Retina (tissue), 1 donor: Measurements from ENCODE around the gene LOC101059915.

ENCODE experiments used
- DNase-seq: peaks from one replicate; pipeline ENCODE4 v3.0.0-alpha.2; 2016

Gene LOC101059915

GRCh38 chrX:71667328-71668247 is at the start of gene LOC101059915:
Gene LOC101059915, plus strand, starts transcription at chrX:71667546.
- no peak for DNase-seq

DNA sequence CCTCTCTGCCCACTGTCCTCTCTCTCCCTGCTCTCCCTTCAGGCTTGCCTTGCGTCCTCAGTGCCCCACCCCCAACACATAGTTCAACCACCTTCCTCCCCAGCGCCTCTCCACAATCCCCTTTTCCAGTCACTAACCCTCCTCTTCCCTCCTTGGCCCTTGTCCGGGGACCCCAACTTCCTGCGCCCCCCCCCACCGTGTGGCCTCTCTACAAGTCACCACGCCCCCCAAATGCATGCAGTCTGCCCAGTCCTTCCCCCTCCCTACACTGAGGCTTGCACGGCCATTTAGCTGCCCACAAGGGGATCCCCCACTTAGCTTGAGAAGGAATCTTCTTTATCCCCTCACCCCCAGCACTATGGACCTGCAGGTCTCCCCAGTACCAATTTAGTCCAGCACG is 49.6 kb upstream of the LOC101059915 start:
- DNase-seq: no peak

- DNase-seq: no peak
Measured at GRCh38 chrX:71618303-71618721, 49.0 kb upstream of the LOC101059915 start, which contains the start of gene CXCR3. Gene CXCR3, minus strand, starts transcription at chrX:71618511. Its CDS starts 62 bp downstream, at chrX:71618449.

DNA sequence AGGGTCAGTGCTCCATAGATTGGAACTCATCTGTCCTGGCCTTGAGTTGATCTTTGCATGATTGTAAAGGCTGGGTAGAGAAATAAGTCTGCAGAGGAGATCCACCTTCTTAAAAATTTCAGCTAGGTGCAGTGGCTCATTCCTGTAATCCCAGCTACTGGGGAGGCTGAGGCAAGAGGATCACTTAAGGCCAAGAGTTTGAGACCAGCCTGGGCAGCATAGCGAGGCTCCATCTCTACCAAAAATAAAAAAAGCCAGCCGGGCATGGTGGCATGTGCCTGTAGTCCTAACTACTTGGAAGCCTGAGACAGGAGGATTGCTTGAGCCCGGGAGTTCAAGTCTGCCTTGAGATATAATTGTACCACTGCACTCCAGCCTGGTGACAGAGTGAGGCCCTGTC is 48.6 kb upstream of the LOC101059915 start:
- DNase-seq: no peak

GRCh38 chrX:71619193-71619592 is 48.2 kb upstream of the LOC101059915 start:
- DNase-seq: no peak

DNA sequence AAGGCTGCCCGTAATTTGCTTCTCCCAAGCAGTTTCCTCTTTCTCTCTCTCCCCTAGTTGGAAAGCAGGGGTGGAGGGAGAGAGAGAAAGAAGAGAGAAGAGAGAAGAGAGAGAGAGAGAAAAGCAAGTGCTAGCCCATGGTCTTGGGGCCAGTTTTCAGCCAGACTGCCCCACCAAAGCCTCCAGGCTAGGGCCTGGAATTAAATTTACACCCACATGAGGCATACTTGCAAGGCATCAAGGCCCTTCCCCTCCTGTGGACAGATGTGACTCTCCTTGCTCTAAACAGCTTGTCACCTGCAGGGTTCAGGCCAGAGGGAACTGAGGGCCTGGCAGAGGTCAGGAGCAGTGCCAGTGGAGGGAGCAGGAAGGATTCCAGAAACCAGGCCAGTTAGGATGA is 47.4 kb upstream of the LOC101059915 start:
- no peak for DNase-seq

DNA sequence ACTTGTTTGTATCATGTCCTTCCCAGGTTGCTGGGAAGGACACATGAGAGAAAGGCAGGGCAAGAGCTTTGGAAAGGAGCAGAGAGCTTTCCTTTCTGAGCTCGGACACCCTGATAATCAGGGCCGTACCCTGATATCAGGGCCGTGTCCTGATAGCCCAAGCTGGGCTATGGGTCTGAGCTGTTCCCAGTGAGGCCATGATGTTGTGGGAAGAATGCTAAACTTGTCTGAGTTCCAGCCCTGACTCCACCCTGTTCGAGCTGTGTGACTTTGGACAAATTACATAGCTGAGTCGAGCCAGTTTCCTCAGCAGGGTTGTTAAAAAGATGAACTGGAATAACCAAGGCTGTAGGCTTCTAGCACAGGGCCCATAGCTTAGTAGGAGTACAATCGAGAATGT is 45.7 kb upstream of the LOC101059915 start:
- no peak for DNase-seq

DNA sequence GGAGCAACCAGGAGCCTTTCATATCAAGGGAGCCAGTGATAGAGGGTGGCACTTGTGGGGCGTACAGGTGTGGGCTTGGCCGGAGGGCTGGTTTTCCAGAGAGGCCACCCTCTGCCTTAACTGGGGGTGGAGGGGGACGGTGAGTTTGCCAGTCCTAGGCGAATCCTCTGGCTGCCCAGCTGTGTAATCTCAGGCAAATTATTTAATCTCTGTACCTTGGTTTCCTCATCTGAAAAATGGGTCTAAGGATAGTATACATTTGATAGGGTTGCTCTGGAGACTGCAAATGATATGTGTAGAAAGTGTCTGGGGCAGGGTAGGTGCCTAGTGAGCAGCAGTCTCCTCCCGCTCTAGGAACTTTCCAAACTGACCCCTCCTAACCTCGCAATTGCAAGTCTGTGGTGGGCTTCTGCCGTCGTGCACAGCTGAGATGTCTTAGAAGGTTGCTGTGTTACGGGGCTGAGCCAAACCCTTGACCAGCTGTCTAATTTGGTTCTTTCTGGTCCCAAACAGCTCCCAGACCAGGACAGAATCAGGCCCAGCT is 45.2 kb upstream of the LOC101059915 start:
- no peak for DNase-seq

DNA sequence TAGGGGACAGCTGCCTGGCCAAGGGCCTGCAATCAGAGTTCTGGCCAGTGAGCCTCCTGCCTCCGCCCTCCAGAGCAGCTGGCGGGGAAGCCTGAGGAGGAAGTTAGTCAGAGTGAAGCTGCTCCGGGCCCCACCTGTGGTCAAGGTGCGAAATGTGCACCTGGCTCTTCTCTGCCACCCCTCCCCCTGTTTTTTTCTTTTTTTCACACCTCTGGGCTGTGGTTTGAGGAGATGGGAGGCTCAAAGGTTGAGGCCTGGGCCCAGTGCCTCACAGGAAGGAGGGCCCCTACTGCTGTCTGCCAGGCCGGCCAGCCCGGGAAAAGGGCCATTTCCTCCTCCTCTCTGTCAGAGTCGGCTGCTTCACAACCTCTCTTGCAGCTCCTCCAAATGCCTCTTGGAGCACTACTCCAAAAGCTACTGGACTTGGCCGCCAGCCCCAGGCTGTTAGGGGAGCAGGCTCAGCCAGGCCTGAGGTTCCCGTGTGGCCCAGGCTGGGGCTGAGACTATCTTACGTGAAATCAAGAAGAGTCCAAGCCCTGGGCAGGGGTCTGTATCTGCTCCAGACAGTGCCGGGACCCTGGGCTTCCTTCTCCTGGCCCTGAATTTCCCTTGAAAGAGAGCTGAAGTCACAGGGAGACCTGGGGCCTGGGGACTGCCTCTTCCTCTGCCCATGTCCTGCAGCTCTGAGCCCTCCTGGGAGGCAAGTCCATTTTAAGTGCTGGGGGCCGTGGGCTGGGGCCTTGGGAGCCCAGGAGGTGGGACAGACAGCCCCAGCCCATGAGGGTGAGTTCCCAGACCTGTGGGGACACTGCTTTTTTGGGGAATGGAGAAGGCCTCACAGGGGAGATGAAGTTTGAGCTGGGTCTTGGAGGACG is 44.5 kb upstream of the LOC101059915 start:
- no peak for DNase-seq

- DNase-seq: no peak
Measured at GRCh38 chrX:71623714-71624113, 43.6 kb upstream of the LOC101059915 start.

DNA sequence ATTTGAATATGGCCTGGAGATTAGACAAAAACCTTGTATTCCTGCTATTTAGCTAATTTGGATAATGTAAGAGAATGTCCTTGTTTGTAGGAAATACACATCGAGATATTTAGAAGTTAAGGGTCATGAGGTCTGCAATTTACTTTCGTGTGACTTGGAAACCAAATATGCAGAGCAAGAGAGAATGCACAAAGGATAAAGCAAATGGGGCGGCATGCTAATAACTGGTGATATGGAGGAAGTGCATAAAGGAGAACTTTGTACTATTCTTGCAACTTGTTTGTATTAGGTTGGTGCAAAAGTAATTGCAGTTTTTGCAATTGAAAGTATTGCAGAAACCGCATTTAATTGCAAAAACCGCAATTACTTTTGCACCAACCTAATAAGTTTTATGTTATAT is 41.9 kb upstream of the LOC101059915 start:
- DNase-seq: no peak

GRCh38 chrX:71626576-71626975 is 40.8 kb upstream of the LOC101059915 start:
- no peak for DNase-seq

DNA sequence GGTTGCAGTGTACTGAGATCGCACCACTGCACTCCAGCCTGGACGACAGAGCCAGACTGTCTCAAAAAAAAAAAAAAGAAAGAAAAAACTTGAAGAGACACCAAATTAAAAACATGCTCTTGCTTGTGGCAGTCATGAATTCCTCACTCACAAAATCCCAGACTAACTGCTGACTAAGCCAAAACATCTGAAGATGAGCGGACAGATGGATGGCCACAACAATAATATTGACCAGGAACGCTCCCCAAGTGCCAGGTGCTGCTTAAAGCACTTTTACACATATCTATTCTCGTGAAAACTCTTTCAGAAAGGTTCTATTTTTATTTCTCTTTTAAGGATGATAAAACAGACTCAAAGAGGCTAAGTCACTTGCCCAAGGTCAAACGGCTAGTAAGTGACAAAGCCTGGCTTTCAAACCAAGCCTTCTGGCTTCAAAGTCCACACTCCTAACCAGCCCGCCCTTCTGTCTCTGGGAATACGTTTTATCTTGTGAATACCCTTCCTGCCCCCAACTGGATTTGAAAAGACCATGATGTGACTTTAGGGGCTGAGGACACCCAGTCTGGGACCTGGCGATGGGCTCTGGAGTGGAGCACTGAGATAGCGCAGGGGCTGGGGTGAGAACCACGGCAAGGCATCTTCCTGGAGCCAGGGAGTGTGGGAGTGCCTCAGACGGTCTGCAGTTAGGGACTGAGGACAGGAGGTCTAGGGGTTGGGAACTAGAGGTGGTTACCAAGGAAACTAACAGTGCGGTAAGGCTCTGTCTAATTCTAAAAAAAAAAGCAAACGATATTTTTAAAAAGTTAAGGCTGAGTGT is 39.5 kb upstream of the LOC101059915 start:
- DNase-seq: no peak

- no peak for DNase-seq
Measured at GRCh38 chrX:71629467-71629866, 37.9 kb upstream of the LOC101059915 start.

GRCh38 chrX:71632923-71633657 is 34.3 kb upstream of the LOC101059915 start:
- no peak for DNase-seq

- DNase-seq: no peak
Measured at GRCh38 chrX:71634366-71634765, 33.0 kb upstream of the LOC101059915 start.

GRCh38 chrX:71636438-71637252 is 30.7 kb upstream of the LOC101059915 start:
- no peak for DNase-seq

GRCh38 chrX:71637253-71637618 is 30.1 kb upstream of the LOC101059915 start:
- DNase-seq: no peak

DNA sequence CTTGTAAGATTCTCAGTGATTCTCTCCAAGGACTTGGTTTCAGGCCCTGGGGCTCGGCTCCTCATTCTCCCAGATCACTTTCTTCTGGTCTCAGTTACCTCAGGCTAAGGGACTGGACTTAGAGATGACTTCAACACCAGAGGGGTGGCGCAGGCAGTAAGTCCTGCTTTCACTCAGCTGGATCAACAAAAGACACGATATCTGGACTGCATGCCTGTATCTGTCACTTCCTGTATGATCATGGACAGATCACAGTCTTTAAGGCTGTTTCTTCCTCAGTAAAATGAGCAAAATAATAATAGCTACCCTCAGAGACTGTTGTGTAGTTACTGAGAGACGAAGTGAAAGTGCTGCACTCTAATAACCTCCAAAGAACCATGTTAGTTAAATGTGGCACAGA is 29.5 kb upstream of the LOC101059915 start:
- DNase-seq: no peak

DNA sequence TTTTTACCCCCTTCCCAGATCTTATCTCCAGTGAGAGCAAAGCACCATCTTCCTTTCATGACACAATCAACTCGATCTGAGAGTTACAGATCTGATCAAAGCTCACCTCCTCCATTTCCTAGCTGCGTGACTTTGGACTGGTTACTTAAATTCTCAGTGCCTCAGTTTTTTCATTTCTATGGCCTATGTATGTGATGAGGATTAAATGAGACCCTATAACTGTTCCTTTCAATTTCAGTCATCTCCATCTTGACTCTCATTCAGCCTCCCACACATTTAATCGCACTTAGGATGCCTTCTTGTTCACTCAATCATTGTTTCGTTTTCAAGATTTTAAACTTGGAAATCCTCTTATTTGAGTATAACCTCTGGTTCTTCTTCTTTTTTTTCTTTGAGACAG is 28.9 kb upstream of the LOC101059915 start:
- DNase-seq: no peak

- no peak for DNase-seq
Measured at GRCh38 chrX:71640002-71640401, 27.3 kb upstream of the LOC101059915 start.
